Stomach smooth muscle (tissue), 2 donors: ENCODE data around the gene TK2.

Source experiments
- H3K27ac ChIP-seq: one replicate; pipeline ENCODE4 v1.7.0; 2013; ENCODE audit warnings: mild to moderate bottlenecking, low read length, inconsistent platforms
- H3K27me3 ChIP-seq, 2 donors: one replicate each; pipeline ENCODE4 v1.7.0; 2013; ENCODE audit warnings: low read length in 2 of 2; ENCODE audit not compliant: insufficient read depth in 2 of 2, control insufficient read depth in 1 of 2
- H3K36me3 ChIP-seq, 2 donors: one replicate each; pipeline ENCODE4 v1.7.0; 2013; ENCODE audit warnings: low read length in 2 of 2; ENCODE audit not compliant: control insufficient read depth in 2 of 2, insufficient read depth in 2 of 2
- H3K4me1 ChIP-seq: one replicate; pipeline ENCODE4 v1.7.0; 2013; ENCODE audit warnings: low read length; ENCODE audit not compliant: control insufficient read depth, insufficient read depth
- H3K4me3 ChIP-seq, 2 donors: one replicate each; pipeline ENCODE4 v1.7.0; 2013; ENCODE audit warnings: low read length in 2 of 2
- H3K9ac ChIP-seq, 2 donors: one replicate each; pipeline ENCODE4 v1.7.0; 2013; ENCODE audit warnings: low read length in 2 of 2, mild to moderate bottlenecking in 1 of 2
- H3K9me3 ChIP-seq, 2 donors: one replicate each; pipeline ENCODE4 v1.7.0; 2013; ENCODE audit warnings: low read length in 2 of 2; ENCODE audit not compliant: control insufficient read depth in 2 of 2
- donor health status: healthy.
- donor health status: Pancreatic carcinoma.

Gene TK2

GRCh38 chr16:66525396-66526180 is 24.3 kb downstream of the TK2 start:
- no peaks in the 10 kb centered on the region for H3K9me3 ChIP-seq
- no peak overlapping the region for H3K4me3 ChIP-seq
- H3K9ac ChIP-seq: no peak overlapping the region
- H3K4me1 ChIP-seq: peaks cover 14% of the 10 kb centered on the region
- H3K27ac ChIP-seq: no peak overlapping the region
- H3K27me3 ChIP-seq: no peaks in the 10 kb centered on the region
- peaks cover 38 to 54% of the 10 kb centered on the region in 2 donors for H3K36me3 ChIP-seq

DNA sequence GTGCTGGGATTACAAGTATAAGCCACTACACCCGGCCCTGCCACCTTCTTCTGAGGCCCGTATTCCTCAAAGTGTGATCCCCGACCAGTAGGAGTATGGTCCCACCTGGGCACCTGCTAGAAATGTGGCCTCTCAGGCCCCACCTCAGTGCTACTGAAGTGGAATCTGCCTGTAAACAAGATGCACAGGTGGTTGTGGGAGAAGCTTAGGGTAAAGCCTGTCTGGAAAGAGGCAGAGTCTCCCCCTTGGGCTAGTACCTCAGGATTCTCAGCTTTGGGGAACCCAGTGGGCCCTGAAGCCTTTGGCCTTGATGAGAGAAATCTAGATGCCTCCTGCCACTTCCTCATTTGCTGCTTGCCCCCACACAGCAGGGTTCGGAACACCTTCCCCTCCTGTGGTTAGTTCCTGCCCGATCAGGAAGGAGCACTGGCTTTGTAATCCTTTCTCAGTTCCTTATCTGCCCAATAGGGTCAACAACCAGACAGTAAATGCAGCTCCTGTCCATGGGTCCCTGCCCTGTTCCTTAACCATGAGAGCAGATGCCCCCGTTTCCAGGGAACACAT is 25.2 kb downstream of the TK2 start:
- Histone ChIP-seq H3K4me1 (peaks cover 18% of the 10 kb centered on the region), H3K36me3 (peaks cover 33 to 55% of the 10 kb centered on the region in 2 donors), H3K27me3 (no peaks in the 10 kb centered on the region), H3K4me3 (no peak overlapping the region), H3K9me3 (no peaks in the 10 kb centered on the region), H3K27ac (no peak overlapping the region), H3K9ac (no peak overlapping the region)

GRCh38 chr16:66523861-66524354 is 26.0 kb downstream of the TK2 start:
- Histone ChIP-seq H3K27ac (peak overlapping the region; percentile 11), H3K4me1 (peaks cover 19% of the 10 kb centered on the region)

GRCh38 chr16:66522816-66523590 is 26.9 kb downstream of the TK2 start:
- no peak overlapping the region for H3K4me3 ChIP-seq
- H3K36me3 ChIP-seq: peaks cover 18 to 40% of the 10 kb centered on the region in 2 donors
- peaks cover 22% of the 10 kb centered on the region for H3K4me1 ChIP-seq
- H3K9ac ChIP-seq: no peak overlapping the region
- no peak overlapping the region for H3K27ac ChIP-seq
- no peaks in the 10 kb centered on the region for H3K27me3 ChIP-seq
- H3K9me3 ChIP-seq: no peaks in the 10 kb centered on the region

More at GRCh38 chr16:66523861-66524354, 26.0 kb downstream of the TK2 start:
- Histone ChIP-seq H3K9me3 (no peaks in the 10 kb centered on the region), H3K4me3 (no peak overlapping the region), H3K36me3 (peaks cover 27 to 48% of the 10 kb centered on the region in 2 donors), H3K27me3 (no peaks in the 10 kb centered on the region), H3K9ac (no peak overlapping the region)

GRCh38 chr16:66521951-66522771 is 27.8 kb downstream of the TK2 start:
- Histone ChIP-seq H3K27ac (peak overlapping the region; percentile 37), H3K9me3 (no peaks in the 10 kb centered on the region), H3K36me3 (peaks cover 16 to 35% of the 10 kb centered on the region in 2 donors), H3K4me3 (no peak overlapping the region), H3K9ac (no peak overlapping the region), H3K27me3 (no peaks in the 10 kb centered on the region), H3K4me1 (peaks cover 31% of the 10 kb centered on the region)

GRCh38 chr16:66521252-66521713 is 28.6 kb downstream of the TK2 start:
- Histone ChIP-seq H3K9ac (no peak overlapping the region), H3K36me3 (peaks cover 11 to 30% of the 10 kb centered on the region in 2 donors), H3K27ac (peak overlapping the region; percentile 37), H3K4me1 (peaks cover 39% of the 10 kb centered on the region), H3K9me3 (no peaks in the 10 kb centered on the region), H3K4me3 (no peak overlapping the region), H3K27me3 (no peaks in the 10 kb centered on the region)

GRCh38 chr16:66520406-66521170 is 29.3 kb downstream of the TK2 start:
- Histone ChIP-seq H3K9me3 (no peaks in the 10 kb centered on the region), H3K27me3 (no peaks in the 10 kb centered on the region), H3K36me3 (peaks cover 8 to 28% of the 10 kb centered on the region in 2 donors), H3K4me1 (peaks cover 45% of the 10 kb centered on the region), H3K4me3 (no peak overlapping the region), H3K9ac (no peak overlapping the region), H3K27ac (peak overlapping the region; percentile 55)

DNA sequence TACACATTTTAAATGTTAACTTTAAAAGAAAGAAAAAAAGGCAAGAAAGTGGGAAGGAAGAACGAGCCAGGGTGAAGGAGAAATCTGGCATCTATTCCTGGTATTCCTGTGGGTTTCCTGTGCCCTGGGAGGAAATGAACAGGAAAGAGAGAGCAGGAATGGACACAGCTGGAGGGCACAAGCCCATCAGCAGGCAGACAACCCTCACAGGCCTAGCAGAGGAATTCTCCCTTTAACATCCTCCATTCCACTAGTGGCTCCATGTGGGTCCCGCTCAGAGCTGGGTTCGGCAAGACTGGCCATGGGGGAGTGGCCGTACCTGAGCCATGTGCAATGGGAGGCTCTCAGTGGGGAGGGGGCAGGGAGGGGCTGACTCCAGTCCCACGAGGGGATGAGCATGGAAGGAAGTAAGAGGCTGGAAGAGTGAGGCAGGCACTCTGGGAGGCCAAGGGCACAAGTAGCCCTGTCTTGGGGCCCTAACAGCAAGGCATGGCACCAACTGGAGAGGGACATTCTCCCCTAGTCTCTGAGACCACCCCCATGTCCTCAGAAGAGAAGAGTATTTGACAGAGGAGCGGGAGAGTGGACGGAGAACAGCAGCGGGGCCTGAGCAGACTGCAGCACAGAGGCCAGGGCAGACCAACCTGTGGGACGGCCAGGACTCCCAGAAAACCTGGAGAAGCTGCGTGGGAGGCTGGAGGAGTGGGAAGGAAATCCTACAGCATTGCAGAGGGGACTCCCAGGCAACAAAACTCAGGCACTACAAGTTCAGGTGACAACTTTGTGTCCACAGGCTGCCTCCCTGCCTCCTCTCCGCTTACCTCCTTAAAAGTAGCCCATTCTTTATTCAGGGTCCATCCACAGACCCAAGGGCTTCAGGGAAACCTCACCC is 30.2 kb downstream of the TK2 start:
- H3K9ac ChIP-seq: no peak overlapping the region
- peaks cover 47% of the 10 kb centered on the region for H3K4me1 ChIP-seq
- H3K36me3 ChIP-seq: peaks cover 7 to 26% of the 10 kb centered on the region in 2 donors
- H3K4me3 ChIP-seq: no peak overlapping the region
- peak overlapping the region; percentile 55 for H3K27ac ChIP-seq
- no peaks in the 10 kb centered on the region for H3K27me3 ChIP-seq
- no peaks in the 10 kb centered on the region for H3K9me3 ChIP-seq
